GM12873 (cell line): Measurements from ENCODE around the gene SYT9.

Experiments used
- TF ChIP-seq, protein P1 (sequence below): IDR thresholded peaks from 2 replicates; pipeline ENCODE4 v1.5.1; 2012; ENCODE audit warnings: low read depth, mild to moderate bottlenecking, moderate library complexity, low read length, control low read depth; ENCODE audit not compliant: insufficient read depth; ENCODE audit errors: missing control alignments

The SYT9 gene

DNA sequence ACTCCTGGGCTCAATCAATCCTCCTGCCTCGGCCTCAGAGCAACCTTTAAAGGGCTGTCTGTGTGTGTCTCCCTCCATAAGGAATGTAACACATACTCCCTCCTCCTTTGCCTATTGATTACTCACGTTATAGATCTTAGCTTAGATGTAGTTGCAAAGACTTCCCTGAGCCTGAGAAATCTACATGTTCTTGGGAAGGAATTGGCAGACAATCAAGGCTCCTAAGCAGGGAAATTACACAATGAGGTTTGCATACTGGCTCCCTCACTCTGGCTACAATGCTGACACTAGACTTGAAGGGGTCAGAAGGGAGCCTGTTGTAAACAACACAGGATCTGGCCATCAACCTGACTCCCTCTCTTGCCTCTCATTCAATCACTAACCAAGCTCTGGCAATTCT, 228.4 kb downstream of the SYT9 start:
- TF ChIP-seq, protein P1, sequence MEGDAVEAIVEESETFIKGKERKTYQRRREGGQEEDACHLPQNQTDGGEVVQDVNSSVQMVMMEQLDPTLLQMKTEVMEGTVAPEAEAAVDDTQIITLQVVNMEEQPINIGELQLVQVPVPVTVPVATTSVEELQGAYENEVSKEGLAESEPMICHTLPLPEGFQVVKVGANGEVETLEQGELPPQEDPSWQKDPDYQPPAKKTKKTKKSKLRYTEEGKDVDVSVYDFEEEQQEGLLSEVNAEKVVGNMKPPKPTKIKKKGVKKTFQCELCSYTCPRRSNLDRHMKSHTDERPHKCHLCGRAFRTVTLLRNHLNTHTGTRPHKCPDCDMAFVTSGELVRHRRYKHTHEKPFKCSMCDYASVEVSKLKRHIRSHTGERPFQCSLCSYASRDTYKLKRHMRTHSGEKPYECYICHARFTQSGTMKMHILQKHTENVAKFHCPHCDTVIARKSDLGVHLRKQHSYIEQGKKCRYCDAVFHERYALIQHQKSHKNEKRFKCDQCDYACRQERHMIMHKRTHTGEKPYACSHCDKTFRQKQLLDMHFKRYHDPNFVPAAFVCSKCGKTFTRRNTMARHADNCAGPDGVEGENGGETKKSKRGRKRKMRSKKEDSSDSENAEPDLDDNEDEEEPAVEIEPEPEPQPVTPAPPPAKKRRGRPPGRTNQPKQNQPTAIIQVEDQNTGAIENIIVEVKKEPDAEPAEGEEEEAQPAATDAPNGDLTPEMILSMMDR = no peak

DNA sequence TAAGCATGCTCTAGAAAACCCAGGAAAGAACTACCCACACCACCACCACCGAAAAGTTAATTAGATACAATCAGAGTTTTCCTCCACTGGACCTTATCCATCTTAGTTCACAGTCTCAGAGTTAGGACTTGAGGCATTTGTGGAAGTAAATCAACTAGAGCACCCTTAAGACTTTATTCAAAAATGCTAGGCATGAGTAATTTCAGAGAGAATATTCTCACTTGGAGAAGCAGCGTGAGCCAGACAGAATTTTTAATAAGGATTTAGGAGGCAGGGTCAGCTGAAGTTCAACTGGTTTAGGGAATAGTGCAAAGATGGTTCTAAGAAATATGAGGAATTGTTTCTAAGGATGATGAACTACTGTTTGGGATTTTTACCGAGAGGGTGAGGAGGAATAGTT, 232.4 kb downstream of the SYT9 start:
- TF ChIP-seq, protein P1 = no peak

DNA sequence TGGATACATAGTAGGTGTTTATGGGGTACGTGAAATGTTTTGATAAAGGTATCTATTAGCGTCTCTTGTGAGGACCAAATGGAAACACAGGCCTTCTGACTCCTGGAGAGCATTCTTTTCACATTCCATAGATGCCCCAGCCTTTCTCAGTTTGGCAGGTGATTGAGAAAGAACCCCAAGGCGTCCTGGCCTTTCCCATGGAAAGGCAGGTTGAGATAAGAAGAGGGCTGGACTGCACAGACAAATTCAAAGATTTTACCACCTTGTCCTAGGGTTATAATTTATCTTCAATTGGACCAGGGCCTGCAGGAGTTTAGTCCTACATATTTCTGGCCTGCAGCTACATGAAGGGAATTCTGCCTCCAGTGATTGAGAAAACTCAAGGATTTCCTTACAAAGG, 232.9 kb downstream of the SYT9 start:
- TF ChIP-seq, protein P1 = no peak

DNA sequence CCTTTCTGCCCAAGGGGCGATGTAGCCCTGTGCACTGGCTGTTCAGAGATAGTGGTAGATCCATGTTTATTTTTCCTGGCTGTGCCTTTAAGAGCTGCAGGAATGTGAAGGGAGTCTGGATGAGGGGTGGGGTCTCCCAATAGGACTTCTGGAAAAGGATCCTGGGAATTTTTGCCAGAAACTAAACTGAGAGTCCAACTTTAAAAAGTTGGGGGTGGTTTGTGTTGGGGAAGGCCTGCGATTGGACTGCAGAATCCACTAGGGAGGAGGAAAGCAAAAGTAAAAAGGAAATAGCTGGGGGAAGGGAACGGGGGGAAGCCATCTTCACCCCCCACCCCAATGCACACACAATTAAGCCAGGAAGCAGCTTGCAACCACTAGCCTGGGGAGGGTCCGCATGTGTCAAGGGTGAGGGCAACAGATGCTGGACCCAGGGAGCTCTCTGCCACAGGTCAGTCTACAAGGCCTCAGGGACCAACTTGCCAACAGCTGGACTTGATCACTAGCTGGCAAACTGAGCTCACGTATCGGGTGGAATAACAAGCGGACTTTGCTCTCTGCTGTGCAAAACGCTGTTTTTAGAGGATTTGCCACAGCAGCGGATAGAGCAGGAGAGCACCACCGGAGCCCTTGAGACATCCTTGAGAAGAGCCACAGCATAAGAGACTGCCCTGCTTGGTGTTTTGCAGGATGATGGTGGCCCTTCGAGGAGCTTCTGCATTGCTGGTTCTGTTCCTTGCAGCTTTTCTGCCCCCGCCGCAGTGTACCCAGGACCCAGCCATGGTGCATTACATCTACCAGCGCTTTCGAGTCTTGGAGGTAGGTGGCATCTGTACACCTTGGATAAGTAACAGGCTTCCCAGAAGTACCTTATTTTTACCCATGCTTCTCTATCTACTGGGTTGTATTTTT, 233.7 kb downstream of the SYT9 start, which contains the start of gene OLFML1:
OLFML1 (plus strand) TSS at position 321 of the 912 bp plus-strand sequence; CDS start at position 691, 370 bp downstream.
- TF ChIP-seq, protein P1 = no peak

DNA sequence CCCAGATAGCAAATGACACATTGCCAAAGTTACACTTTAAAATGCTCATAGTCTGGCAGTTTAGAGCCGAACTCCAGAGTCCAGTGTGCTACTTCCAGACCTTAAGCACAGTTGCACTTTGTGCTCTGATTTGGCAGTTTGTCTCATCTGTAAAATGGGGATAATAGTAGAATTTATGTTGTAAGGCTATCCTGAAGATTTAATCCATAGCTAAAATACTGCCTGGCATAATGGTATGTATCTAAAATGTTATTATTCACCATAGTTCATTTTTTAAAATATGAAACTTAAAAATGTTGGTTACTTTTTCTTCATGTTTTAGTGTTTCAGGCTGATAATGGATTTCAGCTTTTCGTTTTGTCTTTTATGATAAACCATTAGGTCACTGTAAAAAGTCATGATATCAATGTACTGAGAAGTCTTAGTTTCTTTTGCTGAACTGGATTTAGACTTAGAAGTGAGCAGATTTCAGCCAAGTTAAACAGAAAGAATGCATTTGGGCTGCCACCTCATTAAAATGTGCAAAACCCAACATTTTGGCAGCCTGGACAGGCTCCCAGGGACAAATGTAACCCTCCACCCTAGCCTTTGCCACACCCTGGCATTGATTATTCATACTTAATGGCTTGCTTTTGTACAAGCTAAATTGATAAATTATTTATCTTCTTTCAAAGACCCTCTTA, 234.5 kb downstream of the SYT9 start:
- TF ChIP-seq, protein P1 = no peak

DNA sequence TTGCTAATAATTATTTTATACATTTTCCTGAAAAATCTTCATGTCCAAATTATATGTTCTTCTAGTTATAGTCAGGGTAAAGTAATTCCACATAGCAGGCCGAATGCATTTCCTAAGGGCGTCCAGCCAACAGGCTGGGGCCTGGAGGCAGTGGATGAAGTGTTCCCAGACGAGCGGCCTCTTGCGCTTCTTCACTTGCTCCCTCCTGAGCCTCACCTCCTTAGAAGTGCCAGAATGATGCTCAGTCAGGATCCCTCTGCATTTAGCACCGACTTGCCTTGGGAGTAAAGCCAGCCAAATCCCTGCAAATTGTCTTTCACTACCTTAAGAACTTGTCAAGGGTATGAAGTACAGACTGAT, 235.1 kb downstream of the SYT9 start:
- TF ChIP-seq, protein P1 = no peak

DNA sequence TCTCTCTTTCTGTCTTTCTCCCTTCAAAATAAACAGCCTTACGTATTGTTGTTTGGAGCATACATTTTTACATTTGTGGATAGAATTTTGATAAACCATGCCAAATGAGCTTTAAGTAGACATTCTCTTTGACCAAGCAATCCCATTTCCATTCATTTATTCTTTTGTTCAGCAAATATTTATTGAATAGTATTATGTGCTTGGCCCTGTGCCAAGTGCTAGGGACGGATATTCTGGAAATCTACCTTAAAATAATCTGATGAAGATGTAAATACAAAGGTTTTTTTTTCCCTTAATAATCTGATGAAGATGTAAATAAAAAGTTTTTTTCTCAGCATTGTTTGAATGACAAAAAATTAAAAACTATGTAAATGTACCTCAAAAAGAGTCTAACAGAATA, 235.7 kb downstream of the SYT9 start:
- TF ChIP-seq, protein P1 = no peak
